IMR-90 (cell line): ENCODE data around the gene TBATA. TPM values are rescaled to one million over a fixed set of nuclear protein-coding genes. Genes with fewer than 3 reads are reported as not detected.

ENCODE experiments used
- ATAC-seq: fragments of 200-7000 bp; cut with Tn5 transposase; 2 replicates; pipeline ENCODE4 v1.9.1; 2020; ENCODE audit warnings: low read depth, mild to moderate bottlenecking, moderate library complexity
- BruUV-seq: library from RNA; stranded (reverse); fragments of 400-500 nt; replicated peaks from 2 replicates; lab custom pipeline; 2021; lab: Mats Ljungman, UMichigan
- CTCF ChIA-PET: fragments of 300-600 bp; formaldehyde crosslinking; extraction: SDS; loops from one replicate; lab custom pipeline; 2021; ENCODE audit warnings: antibody characterized with exemption; lab: Yijun Ruan, JAX
- POLR2A ChIA-PET: fragments of 300-600 bp; sonication (Branson Sonifier 250); formaldehyde crosslinking; loops from one replicate; lab custom pipeline; 2022; ENCODE audit warnings: antibody characterized with exemption; ENCODE audit not compliant: unreplicated experiment; lab: Charles Lee
- DNase-seq: peaks from one replicate; pipeline ENCODE4 v3.0.0; 2013
- H2AFZ ChIP-seq: replicated peaks from 2 replicates; pipeline ENCODE3; 2013; ENCODE audit warnings: low read length, mild to moderate bottlenecking; ENCODE audit not compliant: poor library complexity
- H2AK5ac ChIP-seq: 2 replicates; pipeline ENCODE4 v1.6.1; 2013; ENCODE audit warnings: low read depth, low read length, inconsistent platforms
- H2AK9ac ChIP-seq: replicated peaks from 2 replicates; pipeline ENCODE3; 2013; ENCODE audit warnings: mild to moderate bottlenecking, low read depth, low read length, moderate library complexity; ENCODE audit not compliant: poor library complexity
- H2BK120ac ChIP-seq: 2 replicates; pipeline ENCODE4 v1.6.1; 2013; ENCODE audit warnings: low read depth, low read length, inconsistent platforms
- H2BK15ac ChIP-seq: 3 replicates; pipeline ENCODE4 v1.6.1; 2013; ENCODE audit warnings: low read depth, low read length, inconsistent platforms
- H2BK20ac ChIP-seq: 2 replicates; pipeline ENCODE4 v1.6.1; 2013; ENCODE audit warnings: low read depth, mild to moderate bottlenecking, inconsistent platforms, low read length, moderate library complexity
- H2BK5ac ChIP-seq: 2 replicates; pipeline ENCODE4 v1.6.1; 2013; ENCODE audit warnings: mild to moderate bottlenecking, low read depth, low read length, inconsistent platforms; ENCODE audit not compliant: poor library complexity, severe bottlenecking
- H3K14ac ChIP-seq: replicated peaks from 2 replicates; pipeline ENCODE4 v1.6.1; 2013; ENCODE audit warnings: low read depth, low read length, inconsistent platforms
- H3K18ac ChIP-seq: 2 replicates; pipeline ENCODE4 v1.6.1; 2013; ENCODE audit warnings: low read depth, low read length, control low read depth
- H3K23ac ChIP-seq: 2 replicates; pipeline ENCODE4 v1.6.1; 2013; ENCODE audit warnings: low read depth, low read length, inconsistent platforms
- H3K27ac ChIP-seq: 2 replicates; pipeline ENCODE4 v1.5.1; 2013; ENCODE audit warnings: mild to moderate bottlenecking, control low read depth, low read length; ENCODE audit not compliant: insufficient read depth
- H3K27me3 ChIP-seq: 2 replicates; pipeline ENCODE4 v1.6.1; 2013; ENCODE audit warnings: low read length; ENCODE audit not compliant: control insufficient read depth, insufficient read depth
- H3K36me3 ChIP-seq: 2 replicates; pipeline ENCODE4 v1.6.1; 2013; ENCODE audit warnings: low read length, mixed read lengths; ENCODE audit not compliant: control insufficient read depth, insufficient read depth
- H3K4ac ChIP-seq: 2 replicates; pipeline ENCODE4 v1.6.1; 2013; ENCODE audit warnings: low read depth, low read length, inconsistent platforms
- H3K4me1 ChIP-seq: 2 replicates; pipeline ENCODE4 v1.6.1; 2013; ENCODE audit warnings: low read length, mixed read lengths; ENCODE audit not compliant: control insufficient read depth, insufficient read depth
- H3K4me2 ChIP-seq: 2 replicates; pipeline ENCODE4 v1.6.1; 2013; ENCODE audit warnings: low read depth, mild to moderate bottlenecking, control low read depth, low read length, moderate library complexity
- H3K4me3 ChIP-seq: 2 replicates; pipeline ENCODE4 v1.5.1; 2013; ENCODE audit warnings: low read depth, mild to moderate bottlenecking, control low read depth, low read length, moderate library complexity; ENCODE audit not compliant: insufficient read depth
- H3K56ac ChIP-seq: 2 replicates; pipeline ENCODE4 v1.6.1; 2013; ENCODE audit warnings: low read length, inconsistent platforms; ENCODE audit not compliant: insufficient read depth; ENCODE audit errors: extremely low read depth
- H3K79me1 ChIP-seq, 2 experiments: 2 replicates each; pipeline ENCODE4 v1.6.1; 2013; ENCODE audit warnings: low read length in 2 of 2, inconsistent platforms in 1 of 2, low read depth in 1 of 2
- H3K9ac ChIP-seq: 2 replicates; pipeline ENCODE4 v1.6.1; 2013; ENCODE audit warnings: low read depth, low read length, control low read depth
- H3K9me1 ChIP-seq: 2 replicates; pipeline ENCODE4 v1.6.1; 2013; ENCODE audit warnings: low read length, inconsistent platforms; ENCODE audit not compliant: insufficient read depth
- H3K9me3 ChIP-seq: 2 replicates; pipeline ENCODE4 v1.6.1; 2013; ENCODE audit warnings: low read length; ENCODE audit not compliant: control insufficient read depth, insufficient read depth
- H4K20me1 ChIP-seq: 2 replicates; pipeline ENCODE4 v1.6.1; 2013; ENCODE audit warnings: low read length, inconsistent platforms; ENCODE audit not compliant: insufficient read depth
- H4K5ac ChIP-seq: 2 replicates; pipeline ENCODE4 v1.6.1; 2013; ENCODE audit warnings: mild to moderate bottlenecking, low read depth, low read length, control low read depth
- H4K8ac ChIP-seq, 2 experiments: 2 replicates each; pipeline ENCODE4 v1.6.1; 2013; ENCODE audit warnings: low read depth in 2 of 2, low read length in 2 of 2, control low read depth in 1 of 2, inconsistent platforms in 1 of 2
- H4K91ac ChIP-seq: 2 replicates; pipeline ENCODE4 v1.6.1; 2013; ENCODE audit warnings: low read depth, low read length, inconsistent platforms; ENCODE audit not compliant: insufficient read depth
- BHLHE40 ChIP-seq: fragments of 150-350 bp; IDR thresholded peaks from 2 replicates; pipeline ENCODE4 v1.6.1; 2016; ENCODE audit warnings: mild to moderate bottlenecking, low read depth, low read length
- CHD1 ChIP-seq: IDR thresholded peaks from 2 replicates; pipeline ENCODE4 v1.6.1; 2012; ENCODE audit warnings: low read depth, low read length, improper control_type of control experiment
- MAZ ChIP-seq: IDR thresholded peaks from 2 replicates; pipeline ENCODE4 v1.6.1; 2012; ENCODE audit warnings: low read depth, mild to moderate bottlenecking, low read length, improper control_type of control experiment, moderate library complexity, borderline replicate concordance
- RFX5 ChIP-seq: IDR thresholded peaks from 2 replicates; pipeline ENCODE4 v1.8.0; 2012; ENCODE audit warnings: low read depth, mild to moderate bottlenecking, low read length, moderate library complexity
- WGBS, 2 experiments: methylation state at CpG; one replicate each; pipeline versions ENCODE4 v1.1.5 to v1.1.7; 2013; ENCODE audit warnings: missing lambda C conversion rate in 2 of 2; ENCODE audit not compliant: insufficient read length in 1 of 2; ENCODE audit errors: extremely low coverage in 2 of 2; 5-methylcytosine and 5-hydroxymethylcytosine counted together
- dilution Hi-C: fragments of 300-500 bp; cut with HindIII; formaldehyde crosslinking; loops from one replicate; pipeline ENCODE4 v1.14.3; 2018; ENCODE audit warnings: low sequenced_read_pairs; ENCODE audit not compliant: unreplicated experiment
- in situ Hi-C: fragments of 300-500 bp; cut with MboI; formaldehyde crosslinking; loops from 3 replicates; pipeline ENCODE4 v1.14.3; 2019; ENCODE audit warnings: low sequenced_read_pairs, inconsistent platforms, mixed read lengths
- intact Hi-C: fragments of 100-400 bp; cut with micrococcal nuclease; formaldehyde crosslinking; loops from 2 replicates; pipeline ENCODE4 v1.10.0; 2022
- polyA plus RNA-seq, 3 experiments: library from polyadenylated mRNA; depleted of rRNA; stranded (reverse); fragments of >200 nt; gene quantifications; 2 replicates each; pipeline ENCODE4 v1.2.3, GENCODE V29; 2012; ENCODE audit warnings: low replicate concordance in 1 of 3
- total RNA-seq: library from RNA; depleted of rRNA; stranded (reverse); fragments of >200 nt; gene quantifications from 2 replicates; pipeline ENCODE4 v1.2.3, GENCODE V29; 2012
- TF ChIP-seq, protein P1 (sequence below): fragments of 150-350 bp; IDR thresholded peaks from 2 replicates; pipeline ENCODE4 v1.6.1; 2016; ENCODE audit warnings: low read depth, mild to moderate bottlenecking, low read length, moderate library complexity, borderline replicate concordance

The TBATA gene
- total and polyA plus RNA-seq, 2 of the 4 experiments (the other 2 are of a cell fraction) = not detected

DNA sequence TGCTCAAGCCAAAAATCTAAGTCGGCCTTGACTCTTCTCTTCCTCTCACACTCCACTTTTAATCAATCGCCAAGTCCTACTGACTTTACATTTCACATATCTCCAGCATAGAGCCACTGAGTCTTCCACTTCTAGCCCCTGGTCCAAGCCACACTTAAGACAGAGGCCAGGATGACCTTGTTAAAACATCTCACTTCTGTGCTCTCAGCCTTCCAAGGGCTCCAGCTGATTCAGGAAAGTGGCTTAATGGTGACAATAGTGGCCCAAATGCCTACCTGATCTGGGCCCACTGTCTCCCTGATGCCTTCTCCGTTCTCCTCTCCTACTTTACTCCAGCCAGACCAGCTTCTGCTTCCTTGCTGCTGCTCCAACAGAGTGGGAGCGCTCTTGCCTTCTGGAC, 4.4 kb downstream of the TBATA start:
- Histone ChIP-seq H2AK9ac (no peak overlapping the region), H3K4me1 (no peaks in the 10 kb centered on the region), H3K14ac (no peak overlapping the region), H3K9me3 (no peaks in the 10 kb centered on the region), H2AFZ (no peak overlapping the region), H3K4ac (no peak overlapping the region), H4K8ac (no peak overlapping the region), H3K36me3 (no peaks in the 10 kb centered on the region), H3K9ac (no peak overlapping the region), H3K9me1 (no peaks in the 10 kb centered on the region), H3K27ac (no peak overlapping the region), H4K5ac (no peak overlapping the region), H3K27me3 (peaks cover 56% of the 10 kb centered on the region), H3K18ac (no peak overlapping the region), H3K4me3 (no peak overlapping the region), H3K79me1 (no peaks in the 10 kb centered on the region), H2BK120ac (no peak overlapping the region), H2BK20ac (no peak overlapping the region), H3K4me2 (no peak overlapping the region), H4K20me1 (no peaks in the 10 kb centered on the region), H2BK5ac (no peak overlapping the region), H2BK15ac (no peak overlapping the region), H3K23ac (no peak overlapping the region), H4K91ac (no peak overlapping the region), H2AK5ac (no peak overlapping the region), H3K56ac (no peak overlapping the region)
- ChIA-PET POLR2A (no interaction called here), CTCF (no interaction called here)
- no TSS peak for BruUV-seq
- ATAC-seq (no peak), DNase-seq (no peak)
- in situ Hi-C loops (no loop called here), dilution Hi-C loops (no loop called here), intact Hi-C loops (no loop called here)
- TF ChIP-seq MAZ (no peak), CHD1 (no peak), RFX5 (no peak), BHLHE40 (no peak)
- TF ChIP-seq, protein P1, sequence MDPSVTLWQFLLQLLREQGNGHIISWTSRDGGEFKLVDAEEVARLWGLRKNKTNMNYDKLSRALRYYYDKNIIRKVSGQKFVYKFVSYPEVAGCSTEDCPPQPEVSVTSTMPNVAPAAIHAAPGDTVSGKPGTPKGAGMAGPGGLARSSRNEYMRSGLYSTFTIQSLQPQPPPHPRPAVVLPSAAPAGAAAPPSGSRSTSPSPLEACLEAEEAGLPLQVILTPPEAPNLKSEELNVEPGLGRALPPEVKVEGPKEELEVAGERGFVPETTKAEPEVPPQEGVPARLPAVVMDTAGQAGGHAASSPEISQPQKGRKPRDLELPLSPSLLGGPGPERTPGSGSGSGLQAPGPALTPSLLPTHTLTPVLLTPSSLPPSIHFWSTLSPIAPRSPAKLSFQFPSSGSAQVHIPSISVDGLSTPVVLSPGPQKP = no peak
- 83% methylated on average over 1 of the region's 4 CpGs; no CpG with 5 or more reads in 1 of the 2 experiments for WGBS, 2 experiments
